Mesenchymal stem cell (in vitro differentiated cells and primary cell): ENCODE results near the gene POLN.

Experiments used
- DNase-seq: peaks from one replicate; pipeline ENCODE4 v3.0.0-alpha.2; 2013
- H2AFZ ChIP-seq: one replicate; pipeline ENCODE4 v1.6.1; 2013; ENCODE audit warnings: low read depth, mild to moderate bottlenecking, control low read depth, inconsistent platforms, low read length, moderate library complexity
- H2AK5ac ChIP-seq: 2 replicates; pipeline ENCODE4 v1.6.1; 2013; ENCODE audit warnings: low read length, moderate library complexity, mild to moderate bottlenecking, inconsistent platforms; ENCODE audit not compliant: severe bottlenecking
- H2BK120ac ChIP-seq: one replicate; pipeline ENCODE4 v1.6.1; 2013; ENCODE audit warnings: low read depth, mild to moderate bottlenecking, inconsistent platforms, low read length, moderate library complexity
- H2BK12ac ChIP-seq, 2 experiments: one replicate each; pipeline ENCODE4 v1.6.1; 2013; ENCODE audit warnings: inconsistent platforms in 2 of 2, low read length in 2 of 2, mild to moderate bottlenecking in 2 of 2, moderate library complexity in 2 of 2, control low read depth in 1 of 2
- H2BK15ac ChIP-seq: one replicate; pipeline ENCODE4 v1.6.1; 2013; ENCODE audit warnings: mild to moderate bottlenecking, low read depth, inconsistent platforms; ENCODE audit not compliant: poor library complexity, severe bottlenecking
- H2BK5ac ChIP-seq: 2 replicates; pipeline ENCODE4 v1.6.1; 2013; ENCODE audit warnings: low read depth, mild to moderate bottlenecking, low read length, control low read depth, inconsistent platforms; ENCODE audit not compliant: poor library complexity, severe bottlenecking
- H3K14ac ChIP-seq, 2 experiments: one replicate each; pipeline ENCODE4 v1.6.1; 2013; ENCODE audit warnings: inconsistent platforms in 2 of 2, low read length in 2 of 2, control low read depth in 1 of 2, mild to moderate bottlenecking in 1 of 2, moderate library complexity in 1 of 2
- H3K18ac ChIP-seq, 2 experiments: one replicate each; pipeline ENCODE4 v1.6.1; 2013; ENCODE audit warnings: inconsistent platforms in 2 of 2, low read length in 2 of 2, control low read depth in 1 of 2, low read depth in 1 of 2, mild to moderate bottlenecking in 1 of 2
- H3K23ac ChIP-seq, 2 experiments: one replicate each; pipeline ENCODE4 v1.6.1; 2013; ENCODE audit warnings: inconsistent platforms in 2 of 2, low read length in 2 of 2, mild to moderate bottlenecking in 2 of 2, moderate library complexity in 2 of 2, control low read depth in 1 of 2
- H3K27ac ChIP-seq: 2 replicates; pipeline ENCODE4 v1.5.1; 2013; ENCODE audit warnings: mild to moderate bottlenecking, moderate library complexity, low read length, control low read depth, inconsistent platforms; ENCODE audit not compliant: poor library complexity, severe bottlenecking
- H3K27me3 ChIP-seq, 2 experiments: 2 replicates each; pipeline versions ENCODE4 v1.6.1 to v1.7.0; 2013; ENCODE audit warnings: low read length in 2 of 2, mild to moderate bottlenecking in 2 of 2, moderate library complexity in 2 of 2, control low read depth in 1 of 2, inconsistent platforms in 1 of 2; ENCODE audit not compliant: control insufficient read depth in 1 of 2, insufficient read depth in 1 of 2
- H3K36me3 ChIP-seq, 2 experiments: 2 replicates each; pipeline versions ENCODE4 v1.6.1 to v1.7.0; 2013; ENCODE audit warnings: low read length in 2 of 2, control low read depth in 1 of 2, inconsistent platforms in 1 of 2, low read depth in 1 of 2, mild to moderate bottlenecking in 1 of 2; ENCODE audit not compliant: insufficient read depth in 2 of 2, control insufficient read depth in 1 of 2
- H3K4ac ChIP-seq, 2 experiments: one replicate each; pipeline ENCODE4 v1.6.1; 2013; ENCODE audit warnings: inconsistent platforms in 2 of 2, low read length in 2 of 2, mild to moderate bottlenecking in 2 of 2, moderate library complexity in 2 of 2, control low read depth in 1 of 2, low read depth in 1 of 2
- H3K4me1 ChIP-seq: 2 replicates; pipeline ENCODE4 v1.6.1; 2013; ENCODE audit warnings: low read depth, low read length, control low read depth; ENCODE audit not compliant: control insufficient read depth, insufficient read depth
- H3K4me2 ChIP-seq: 2 replicates; pipeline ENCODE4 v1.6.1; 2013; ENCODE audit warnings: low read length, mild to moderate bottlenecking, inconsistent platforms; ENCODE audit not compliant: poor library complexity, severe bottlenecking
- H3K4me3 ChIP-seq, 2 experiments: 2 replicates each; pipeline versions ENCODE4 v1.5.1 to v1.7.0; 2013; ENCODE audit warnings: low read length in 2 of 2, mild to moderate bottlenecking in 2 of 2, control low read depth in 1 of 2, low read depth in 1 of 2; ENCODE audit not compliant: insufficient read depth in 1 of 2
- H3K79me1 ChIP-seq: replicated peaks from 2 replicates; pipeline ENCODE4 v1.6.1; 2013; ENCODE audit warnings: mild to moderate bottlenecking, control low read depth, low read length, inconsistent platforms; ENCODE audit not compliant: poor library complexity, severe bottlenecking
- H3K9ac ChIP-seq: 2 replicates; pipeline ENCODE4 v1.7.0; 2013; ENCODE audit warnings: mild to moderate bottlenecking, low read length, moderate library complexity
- H3K9me3 ChIP-seq: 2 replicates; pipeline ENCODE4 v1.7.0; 2013; ENCODE audit warnings: mild to moderate bottlenecking, low read length; ENCODE audit not compliant: control insufficient read depth
- H4K8ac ChIP-seq: one replicate; pipeline ENCODE4 v1.6.1; 2013; ENCODE audit warnings: inconsistent platforms, mild to moderate bottlenecking, low read length, moderate library complexity
- H4K91ac ChIP-seq: one replicate; pipeline ENCODE4 v1.6.1; 2013; ENCODE audit warnings: mild to moderate bottlenecking, low read length, inconsistent platforms
- WGBS: methylation state at CpG from one replicate; pipeline ENCODE4 v1.1.7; 2013; ENCODE audit warnings: mixed read lengths; 5-methylcytosine and 5-hydroxymethylcytosine counted together

The POLN gene

DNA sequence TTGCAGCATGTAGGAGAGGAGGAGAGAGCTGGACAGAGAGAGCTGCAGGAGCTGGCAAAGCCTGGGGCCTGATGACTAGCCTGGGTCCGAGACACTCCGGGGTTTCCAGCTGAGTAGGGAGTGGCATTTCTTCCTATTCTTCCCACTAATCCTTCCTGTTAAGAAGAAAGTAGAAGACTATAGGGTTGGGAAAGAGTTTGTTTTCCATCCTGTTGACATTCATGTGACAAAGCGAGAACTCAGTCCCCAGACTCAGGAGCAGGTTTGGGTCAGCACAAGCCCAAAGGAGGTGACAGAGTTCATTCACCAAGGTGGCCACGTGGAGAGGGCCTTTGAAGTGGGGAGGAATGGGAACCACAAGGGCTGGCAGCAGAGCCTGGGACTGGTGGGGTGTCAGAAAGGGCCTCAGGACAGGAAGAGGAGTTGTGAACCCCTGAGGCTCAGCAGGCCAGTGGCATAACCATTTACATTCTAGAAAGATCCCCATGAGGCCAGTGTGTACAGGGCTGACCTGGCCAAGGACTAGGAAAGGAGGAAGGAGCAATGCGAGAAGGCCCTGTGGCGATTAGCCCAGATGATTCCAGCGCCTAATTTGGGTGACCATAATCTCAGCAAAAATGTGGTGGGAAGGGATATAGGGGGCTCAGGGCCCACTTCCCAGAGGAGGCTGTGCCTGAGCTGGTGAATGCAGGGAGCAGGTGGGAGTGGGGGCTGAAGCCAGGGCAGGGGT, 3.3 kb upstream of the POLN start:
- Histone ChIP-seq H4K91ac (no peak overlapping the region), H2AK5ac (no peak overlapping the region), H3K4ac (no peak overlapping the region), H4K8ac (no peak overlapping the region), H2BK5ac (no peak overlapping the region), H2BK120ac (no peak overlapping the region), H3K9me3 (no peaks in the 10 kb centered on the region), H2BK15ac (no peak overlapping the region), H3K4me3 (no peak overlapping the region), H3K14ac (no peak overlapping the region), H3K23ac (no peak overlapping the region), H3K36me3 (peaks cover 20 to 41% of the 10 kb centered on the region in 2 experiments), H3K18ac (no peak overlapping the region), H2AFZ (no peak overlapping the region), H3K9ac (no peak overlapping the region), H3K79me1 (peaks cover 18% of the 10 kb centered on the region), H3K27me3 (no peaks in the 10 kb centered on the region), H2BK12ac (no peak overlapping the region), H3K4me2 (no peak overlapping the region), H3K4me1 (peaks cover 7% of the 10 kb centered on the region), H3K27ac (no peak overlapping the region)
- DNase-seq = no peak
- WGBS = 78% methylated on average over 7 of the region's 7 CpGs

DNA sequence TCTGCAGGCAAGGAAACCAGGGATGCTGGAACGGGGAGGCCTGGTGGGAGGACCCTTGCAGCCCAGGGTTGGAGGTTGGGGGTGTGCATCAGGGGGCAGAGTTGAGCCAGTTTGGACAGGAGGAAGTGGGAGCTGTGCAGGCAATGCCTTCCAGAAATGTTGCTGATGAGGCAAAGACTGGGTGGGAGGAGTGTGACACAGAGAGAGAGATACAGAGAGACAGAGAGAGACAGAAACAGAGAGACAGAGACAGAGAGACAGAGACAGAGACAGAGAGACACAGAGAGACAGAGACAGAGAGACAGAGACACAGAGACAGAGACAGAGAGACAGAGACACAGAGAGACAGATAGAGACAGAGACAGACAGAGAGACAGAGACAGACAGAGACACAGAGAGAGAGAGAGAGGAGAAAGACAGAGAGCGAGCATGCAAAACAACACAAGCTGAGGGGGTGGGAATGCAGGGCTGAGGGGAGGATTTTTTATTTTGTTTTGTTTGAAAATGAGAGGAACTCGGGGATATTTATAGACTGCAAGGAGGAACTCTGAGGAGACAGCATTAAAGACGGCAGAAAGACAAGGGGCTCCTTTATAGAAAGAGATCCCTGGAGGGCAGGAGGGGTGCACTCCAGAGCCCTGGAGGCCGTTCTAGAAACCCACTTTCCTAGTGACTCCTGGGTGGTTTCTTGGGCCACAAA, 1.9 kb upstream of the POLN start:
- Histone ChIP-seq H3K36me3 (peaks cover 7 to 27% of the 10 kb centered on the region in 2 experiments), H3K9me3 (no peaks in the 10 kb centered on the region), H3K4me1 (peaks cover 7% of the 10 kb centered on the region), H3K14ac (no peak overlapping the region), H3K9ac (peak overlapping the region; percentile 47), H2BK5ac (no peak overlapping the region), H3K27ac (no peak overlapping the region), H3K27me3 (no peaks in the 10 kb centered on the region), H3K4me2 (no peak overlapping the region), H3K23ac (no peak overlapping the region), H4K8ac (no peak overlapping the region), H3K18ac (no peak overlapping the region), H3K79me1 (peaks cover 8% of the 10 kb centered on the region), H2AFZ (no peak overlapping the region), H2AK5ac (no peak overlapping the region), H2BK12ac (no peak overlapping the region), H2BK120ac (no peak overlapping the region), H3K4ac (no peak overlapping the region), H4K91ac (no peak overlapping the region), H3K4me3 (no peak overlapping the region), H2BK15ac (no peak overlapping the region)
- WGBS = 60% methylated on average over 5 of the region's 5 CpGs
- DNase-seq = peak; percentile 34

DNA sequence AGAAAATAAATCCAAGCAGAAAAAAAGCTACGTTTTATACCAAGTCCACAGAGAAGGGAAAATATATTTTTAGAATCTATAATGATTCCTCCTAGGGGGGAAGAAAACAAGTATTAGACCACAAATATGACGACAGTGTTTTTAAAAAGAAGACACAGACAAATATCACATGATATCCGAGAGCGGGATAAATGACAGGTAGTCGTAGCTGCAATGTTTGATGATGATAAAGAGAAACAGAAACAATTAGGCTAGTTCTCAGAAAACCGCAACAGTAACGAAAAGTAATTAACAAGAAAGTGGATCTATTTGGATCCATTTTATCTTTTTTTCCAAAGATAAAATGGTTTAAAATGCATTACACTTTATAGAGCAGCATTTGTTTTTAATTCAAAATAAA, 918 bp downstream of the POLN start:
- H2BK5ac ChIP-seq = no peak overlapping the region
- no peak overlapping the region for H2AK5ac ChIP-seq
- no peak overlapping the region for H3K18ac ChIP-seq
- H2BK12ac ChIP-seq = no peak overlapping the region
- H3K4ac ChIP-seq = no peak overlapping the region
- no peaks in the 10 kb centered on the region for H3K9me3 ChIP-seq
- H3K9ac ChIP-seq = peak overlapping the region; percentile 93
- H4K91ac ChIP-seq = no peak overlapping the region
- no peaks in the 10 kb centered on the region for H3K27me3 ChIP-seq
- H4K8ac ChIP-seq = no peak overlapping the region
- H3K36me3 ChIP-seq = peaks cover 0 to 21% of the 10 kb centered on the region in 2 experiments
- no peak overlapping the region for H2BK15ac ChIP-seq
- H2BK120ac ChIP-seq = no peak overlapping the region
- 40% methylated on average over 1 of the region's 7 CpGs for WGBS
- H3K4me1 ChIP-seq = peaks cover 7% of the 10 kb centered on the region
- no peak overlapping the region for H3K23ac ChIP-seq
- peak overlapping the region; percentile 91 for H3K4me2 ChIP-seq
- no peak overlapping the region for H3K27ac ChIP-seq
- H3K79me1 ChIP-seq = peaks cover 10% of the 10 kb centered on the region
- no peak for DNase-seq
- H3K4me3 ChIP-seq = peak overlapping the region in 1 of 2 experiments; percentile 95
- H2AFZ ChIP-seq = no peak overlapping the region
- no peak overlapping the region for H3K14ac ChIP-seq

DNA sequence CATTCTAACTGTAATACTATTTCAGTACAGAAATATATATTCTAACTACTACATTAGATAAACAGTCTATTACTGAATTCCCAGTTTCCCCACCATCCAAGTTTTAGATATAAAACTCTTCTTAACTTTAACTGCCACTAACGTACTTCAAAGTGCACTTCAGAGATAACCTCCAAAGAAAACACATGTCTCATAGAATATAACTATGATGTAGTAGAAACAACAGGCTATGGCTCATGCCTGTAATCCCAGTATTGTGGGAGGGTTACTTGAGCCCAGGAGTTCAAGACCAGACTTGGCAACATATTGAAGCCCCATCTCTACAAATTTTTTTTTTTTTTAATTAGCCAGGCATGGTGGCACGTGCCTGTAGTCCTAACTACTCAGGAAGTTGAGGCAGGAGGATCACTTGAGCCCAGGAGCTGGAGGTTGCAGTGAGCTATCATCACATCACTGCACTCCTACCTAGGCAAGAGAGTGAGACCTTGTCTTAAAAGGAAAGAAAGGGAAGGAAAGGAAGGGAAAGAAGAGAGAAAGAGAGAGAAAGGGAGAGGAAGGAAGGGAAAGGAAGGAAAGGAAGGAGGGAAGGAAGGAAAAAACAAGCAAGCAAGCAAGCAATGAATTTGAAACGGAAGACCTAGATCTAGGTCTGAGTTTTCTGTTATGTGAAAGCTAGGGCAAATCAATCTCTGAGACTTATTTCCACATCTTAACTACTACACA, 4.8 kb downstream of the POLN start:
- H2BK120ac ChIP-seq = no peak overlapping the region
- H3K36me3 ChIP-seq = peaks cover 3 to 39% of the 10 kb centered on the region in 2 experiments
- no peak overlapping the region for H3K4me3 ChIP-seq
- no peak overlapping the region for H3K9ac ChIP-seq
- 83% methylated on average over 1 of the region's 3 CpGs for WGBS
- no peak overlapping the region for H3K4me2 ChIP-seq
- no peaks in the 10 kb centered on the region for H3K27me3 ChIP-seq
- no peak for DNase-seq
- no peak overlapping the region for H2AK5ac ChIP-seq
- no peaks in the 10 kb centered on the region for H3K9me3 ChIP-seq
- no peak overlapping the region for H3K18ac ChIP-seq
- H3K79me1 ChIP-seq = peaks cover 13% of the 10 kb centered on the region
- H3K23ac ChIP-seq = no peak overlapping the region
- no peak overlapping the region for H2BK12ac ChIP-seq
- no peak overlapping the region for H4K91ac ChIP-seq
- H2AFZ ChIP-seq = no peak overlapping the region
- peaks cover 4% of the 10 kb centered on the region for H3K4me1 ChIP-seq
- no peak overlapping the region for H3K14ac ChIP-seq
- no peak overlapping the region for H3K27ac ChIP-seq
- H2BK5ac ChIP-seq = no peak overlapping the region
- no peak overlapping the region for H3K4ac ChIP-seq
- no peak overlapping the region for H2BK15ac ChIP-seq
- no peak overlapping the region for H4K8ac ChIP-seq
